H1 (cell line): Measurements from ENCODE around the gene CD247. TPM values are rescaled to one million over a fixed set of nuclear protein-coding genes. Genes with fewer than 3 reads are reported as not detected.

Experiments used
- CTCF ChIA-PET: fragments of 300-600 bp; sonication (Branson Sonifier 250); formaldehyde crosslinking; loops from one replicate; lab custom pipeline; 2021; ENCODE audit not compliant: partially characterized antibody; lab: Charles Lee
- POLR2A ChIA-PET: fragments of 300-600 bp; sonication (Branson Sonifier 250); formaldehyde crosslinking; loops from one replicate; lab custom pipeline; 2021; ENCODE audit warnings: inconsistent platforms; ENCODE audit not compliant: partially characterized antibody; lab: Charles Lee
- DNase-seq, 2 experiments: peaks; one replicate each; pipeline versions ENCODE4 v3.0.0 to v3.0.0-alpha.2; 2010 to 2022; ENCODE audit warnings: low spot score in 2 of 2, low read depth in 1 of 2, mixed read lengths in 1 of 2
- FAIRE-seq: peaks from 2 replicates; lab custom pipeline; 2011; peaks lifted over from hg19 to GRCh38; lab: Jason Lieb, UNC
- H2AFZ ChIP-seq: 2 replicates; pipeline ENCODE4 v1.8.1; 2012; ENCODE audit warnings: low read length, inconsistent platforms
- H2AK5ac ChIP-seq: 2 replicates; pipeline ENCODE4 v1.6.1; 2013; ENCODE audit warnings: low read depth, low read length
- H2BK120ac ChIP-seq: replicated peaks from 2 replicates; pipeline ENCODE3; 2013; ENCODE audit warnings: low read depth, low read length, inconsistent platforms
- H2BK12ac ChIP-seq: 2 replicates; pipeline ENCODE4 v1.6.1; 2013; ENCODE audit warnings: low read depth, low read length
- H2BK15ac ChIP-seq: 2 replicates; pipeline ENCODE4 v1.6.1; 2013; ENCODE audit warnings: low read length
- H2BK20ac ChIP-seq: 2 replicates; pipeline ENCODE4 v1.6.1; 2013; ENCODE audit warnings: low read length
- H2BK5ac ChIP-seq: 2 replicates; pipeline ENCODE4 v1.6.1; 2013; ENCODE audit warnings: low read depth, low read length
- H3K14ac ChIP-seq: 2 replicates; pipeline ENCODE4 v1.6.1; 2013; ENCODE audit warnings: inconsistent platforms; ENCODE audit not compliant: insufficient read length
- H3K18ac ChIP-seq: 2 replicates; pipeline ENCODE4 v1.6.1; 2013; ENCODE audit warnings: low read length; ENCODE audit errors: extremely low read depth
- H3K23ac ChIP-seq: 2 replicates; pipeline ENCODE4 v1.6.1; 2013; ENCODE audit warnings: inconsistent platforms; ENCODE audit not compliant: insufficient read length
- H3K23me2 ChIP-seq: 2 replicates; pipeline ENCODE4 v1.6.1; 2013; ENCODE audit warnings: low read depth, low read length
- H3K27ac ChIP-seq: 2 replicates; pipeline ENCODE4 v1.6.1; 2011; ENCODE audit warnings: low read depth, low read length, inconsistent platforms
- H3K27me3 ChIP-seq, 4 experiments: replicated peaks in 1 of 4; 1 replicate in 1 of 4; 2 replicates in 3 of 4; pipeline versions ENCODE4 v1.6.1 to v1.8.1; 2011 to 2013; ENCODE audit warnings: low read length in 3 of 4, mild to moderate bottlenecking in 3 of 4, inconsistent platforms in 2 of 4, mixed read lengths in 2 of 4, moderate library complexity in 1 of 4; ENCODE audit not compliant: control insufficient read depth in 3 of 4, insufficient read depth in 3 of 4; ENCODE audit errors: extremely low read depth in 1 of 4
- H3K36me3 ChIP-seq, 4 experiments: 2 replicates each; pipeline versions ENCODE4 v1.6.1 to v1.8.1; 2011 to 2013; ENCODE audit warnings: mild to moderate bottlenecking in 4 of 4, low read length in 3 of 4, moderate library complexity in 2 of 4, control low read depth in 1 of 4, inconsistent platforms in 1 of 4; ENCODE audit not compliant: insufficient read depth in 4 of 4, control insufficient read depth in 2 of 4
- H3K4ac ChIP-seq: replicated peaks from 2 replicates; pipeline ENCODE3; 2013; ENCODE audit warnings: low read length, low read depth, mixed read lengths, inconsistent platforms; ENCODE audit not compliant: insufficient read length
- H3K4me1 ChIP-seq, 4 experiments: replicated peaks in 1 of 4; 1 replicate in 1 of 4; 2 replicates in 3 of 4; pipeline versions ENCODE4 v1.6.1 to v1.8.1; 2011 to 2013; ENCODE audit warnings: low read length in 3 of 4, inconsistent platforms in 2 of 4, mixed read lengths in 1 of 4; ENCODE audit not compliant: insufficient read depth in 4 of 4, control insufficient read depth in 3 of 4
- H3K4me2 ChIP-seq, 2 experiments: 2 replicates each; pipeline versions ENCODE4 v1.6.1 to v1.8.1; 2011 to 2013; ENCODE audit warnings: low read depth in 2 of 2, low read length in 2 of 2, control low read depth in 1 of 2, inconsistent platforms in 1 of 2, mild to moderate bottlenecking in 1 of 2; ENCODE audit not compliant: insufficient read depth in 1 of 2
- H3K4me3 ChIP-seq, 4 experiments: fragments of 200-600, 300-600 bp in 1 of 4; sonication (generic), shearing (Covaris generic), sonication (Bioruptor Twin) in 1 of 4; 2 replicates each; pipeline versions ENCODE4 v1.5.1 to v1.8.1; 2011 to 2016; ENCODE audit warnings: low read length in 4 of 4, low read depth in 3 of 4, control low read depth in 2 of 4, inconsistent platforms in 2 of 4, mild to moderate bottlenecking in 2 of 4, mixed read lengths in 1 of 4, moderate library complexity in 1 of 4; ENCODE audit not compliant: insufficient read depth in 2 of 4; ENCODE audit errors: extremely low read depth in 1 of 4
- H3K56ac ChIP-seq: replicated peaks from 2 replicates; pipeline ENCODE3; 2013; ENCODE audit warnings: low read depth, mild to moderate bottlenecking, mixed read lengths, low read length, inconsistent platforms; ENCODE audit not compliant: insufficient read length
- H3K79me1 ChIP-seq: 2 replicates; pipeline ENCODE4 v1.6.1; 2013; ENCODE audit warnings: low read depth, low read length, control low read depth
- H3K79me2 ChIP-seq, 2 experiments: 2 replicates each; pipeline versions ENCODE4 v1.6.1 to v1.8.1; 2012 to 2013; ENCODE audit warnings: low read length in 2 of 2, mild to moderate bottlenecking in 2 of 2, inconsistent platforms in 1 of 2; ENCODE audit not compliant: insufficient read depth in 2 of 2, control insufficient read depth in 1 of 2
- H3K9ac ChIP-seq, 4 experiments: replicated peaks in 1 of 4; 1 replicate in 1 of 4; 2 replicates in 3 of 4; pipeline versions ENCODE4 v1.6.1 to v1.8.1; 2011 to 2013; ENCODE audit warnings: low read depth in 3 of 4, low read length in 3 of 4, control low read depth in 2 of 4, mild to moderate bottlenecking in 2 of 4, moderate library complexity in 2 of 4, inconsistent platforms in 1 of 4; ENCODE audit errors: extremely low read depth in 1 of 4
- H3K9me3 ChIP-seq, 2 experiments: 2 replicates each; pipeline versions ENCODE4 v1.6.1 to v1.8.1; 2012 to 2013; ENCODE audit warnings: mild to moderate bottlenecking in 2 of 2, moderate library complexity in 2 of 2, control low read depth in 1 of 2, inconsistent platforms in 1 of 2, low read depth in 1 of 2, low read length in 1 of 2, mixed read lengths in 1 of 2; ENCODE audit not compliant: insufficient read depth in 2 of 2
- H4K20me1 ChIP-seq, 2 experiments: replicated peaks in 1 of 2; 2 replicates each; pipeline versions ENCODE3 to v1.8.1; 2011 to 2013; ENCODE audit warnings: inconsistent platforms in 2 of 2, low read length in 2 of 2, mild to moderate bottlenecking in 1 of 2; ENCODE audit not compliant: insufficient read depth in 2 of 2, control insufficient read depth in 1 of 2
- H4K5ac ChIP-seq: 2 replicates; pipeline ENCODE4 v1.6.1; 2013; ENCODE audit warnings: low read length, low read depth, mixed read lengths, inconsistent platforms; ENCODE audit not compliant: insufficient read length
- H4K8ac ChIP-seq: 2 replicates; pipeline ENCODE4 v1.8.0; 2013; ENCODE audit warnings: mild to moderate bottlenecking, moderate library complexity, low read length, inconsistent platforms; ENCODE audit not compliant: insufficient read depth; ENCODE audit errors: extremely low read depth
- H4K91ac ChIP-seq: replicated peaks from 2 replicates; pipeline ENCODE3; 2013; ENCODE audit warnings: low read length, mixed read lengths, inconsistent platforms; ENCODE audit not compliant: insufficient read length
- ASH2L ChIP-seq: fragments of 200-600, 300-600 bp; sonication (generic); IDR thresholded peaks from one replicate; pipeline ENCODE4 v1.7.1; 2017; ENCODE audit warnings: low read length
- EGR1 ChIP-seq: IDR thresholded peaks from 2 replicates; pipeline ENCODE4 v1.6.1; 2011; ENCODE audit warnings: low read depth, low read length, borderline replicate concordance
- GABPA ChIP-seq: IDR thresholded peaks from 2 replicates; pipeline ENCODE4 v1.6.1; 2011; ENCODE audit warnings: mild to moderate bottlenecking, low read length, moderate library complexity, borderline replicate concordance; ENCODE audit not compliant: insufficient read depth
- GTF2F1 ChIP-seq: IDR thresholded peaks from 2 replicates; pipeline ENCODE4 v1.6.1; 2012; ENCODE audit warnings: low read depth, low read length, improper control_type of control experiment, borderline replicate concordance
- HDAC2 ChIP-seq, 2 experiments: fragments of 300-600 bp in 1 of 2; sonication (generic) in 1 of 2; IDR thresholded peaks; 2 replicates each; pipeline ENCODE4 v1.6.1; 2011 to 2012; ENCODE audit warnings: low read depth in 2 of 2, low read length in 2 of 2, mild to moderate bottlenecking in 2 of 2, moderate library complexity in 2 of 2, borderline replicate concordance in 1 of 2, inconsistent platforms in 1 of 2
- KDM1A ChIP-seq: fragments of 200-600, 300-600 bp; sonication (generic); IDR thresholded peaks from 2 replicates; pipeline ENCODE4 v1.7.1; 2016; ENCODE audit warnings: mild to moderate bottlenecking, low read length, borderline replicate concordance
- RNF2 ChIP-seq: fragments of 200-900, 300-1000 bp; sonication (generic); IDR thresholded peaks from 2 replicates; pipeline ENCODE4 v1.7.1; 2016; ENCODE audit warnings: borderline replicate concordance, low read depth, mild to moderate bottlenecking, antibody characterized with exemption, low read length; ENCODE audit not compliant: poor library complexity, severe bottlenecking; ENCODE audit errors: missing control alignments
- SAP30 ChIP-seq: fragments of 300-600 bp; sonication (generic); IDR thresholded peaks from 2 replicates; pipeline ENCODE4 v1.7.1; 2012; ENCODE audit warnings: low read length, moderate library complexity, mild to moderate bottlenecking, inconsistent platforms; ENCODE audit not compliant: insufficient read depth, insufficient replicate concordance
- TAF1 ChIP-seq: IDR thresholded peaks from 2 replicates; pipeline ENCODE4 v1.6.1; 2011; ENCODE audit warnings: mild to moderate bottlenecking, low read depth, low read length
- TAF7 ChIP-seq: optimal IDR thresholded peaks from 2 replicates; pipeline ENCODE3; 2011; ENCODE audit warnings: low read depth, mild to moderate bottlenecking, inconsistent platforms, low read length, moderate library complexity, borderline replicate concordance
- TCF12 ChIP-seq: IDR thresholded peaks from 2 replicates; pipeline ENCODE4 v1.6.1; 2011; ENCODE audit warnings: low read depth, mild to moderate bottlenecking, low read length
- WGBS, 2 experiments: shearing (Covaris generic) in 1 of 2; methylation state at CpG; one replicate each; pipeline versions ENCODE4 v1.1.6 to v1.1.7; 2013 to 2015; ENCODE audit warnings: low lambda C conversion rate in 2 of 2, mixed read lengths in 2 of 2, inconsistent platforms in 1 of 2, low coverage in 1 of 2, missing lambda C conversion rate in 1 of 2; ENCODE audit not compliant: insufficient replicate concordance in 2 of 2, insufficient coverage in 1 of 2, insufficient read length in 1 of 2; ENCODE audit errors: extremely low coverage in 1 of 2, missing lambda C conversion rate in 1 of 2; 5-methylcytosine and 5-hydroxymethylcytosine counted together
- polyA plus RNA-seq, 7 experiments: library from polyadenylated mRNA; depleted of rRNA in 3 of 7; stranded (reverse) in 5 of 7; unstranded in 2 of 7; fragments of >200 nt in 5 of 7; fragments of 200-250 nt in 2 of 7; gene quantifications; 1 replicate in 5 of 7; 2 replicates in 1 of 7; 4 replicates in 1 of 7; pipeline versions ENCODE4 v1.2.1 to v1.2.3, GENCODE V29; 2011 to 2013; ENCODE audit warnings: missing spikeins in 2 of 7, mixed read lengths in 2 of 7
- total RNA-seq: library from RNA; stranded (reverse); fragmentation: NEBNext Ultra II Directional; extraction: Animal tissue kit (Norgen Biotek cat#: 25700); gene quantifications from 2 replicates; pipeline ENCODE4 v1.2.1, GENCODE V29; 2021
- TF ChIP-seq, protein P1 (sequence below): IDR thresholded peaks from 2 replicates; pipeline ENCODE4 v1.6.1; 2011; ENCODE audit warnings: low read depth, mild to moderate bottlenecking, low read length; ENCODE audit not compliant: insufficient read depth

CD247 gene
- total and polyA plus RNA-seq, 2 of the 8 experiments (the other 6 are each of a cell fraction or from before 2014, with no cell fraction given): 2.0 to 2.2 TPM

DNA sequence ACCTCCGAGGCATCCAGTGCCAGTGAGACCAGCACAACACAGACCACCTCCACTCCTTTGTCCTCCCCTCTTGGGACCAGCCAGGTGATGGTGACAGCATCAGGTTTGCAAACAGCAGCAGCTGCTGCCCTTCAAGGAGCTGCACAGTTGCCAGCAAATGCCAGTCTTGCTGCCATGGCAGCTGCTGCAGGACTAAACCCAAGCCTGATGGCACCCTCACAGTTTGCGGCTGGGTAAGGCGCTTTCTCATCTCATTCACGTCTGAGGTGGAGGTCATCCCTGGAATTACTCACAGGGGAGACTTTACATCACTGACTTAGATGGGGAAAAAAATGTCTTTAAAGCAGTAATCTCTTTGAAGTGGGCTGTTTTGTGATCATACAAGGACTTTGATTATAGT, 106.3 kb downstream of the CD247 start:
- H4K8ac ChIP-seq: no peak overlapping the region
- H3K9ac ChIP-seq: no peak overlapping the region
- no peak for DNase-seq
- H4K91ac ChIP-seq: no peak overlapping the region
- no peaks in the 10 kb centered on the region for H3K79me1 ChIP-seq
- no peak for FAIRE-seq
- H3K14ac ChIP-seq: no peak overlapping the region
- no peak overlapping the region for H3K4me3 ChIP-seq
- CTCF ChIA-PET: interaction anchor here (1.1 to 2.6 kb wide), 5 partner anchors 10 to 345 kb away, joined by 4 to 11 read pairs (median 5); no protein-coding TSS in a partner anchor
- no peak overlapping the region for H3K18ac ChIP-seq
- WGBS, 2 experiments: 90% methylated on average over 4 of the region's 4 CpGs; no CpG with 5 or more reads in 1 of the 2 experiments
- no peak overlapping the region for H2BK120ac ChIP-seq
- no peak overlapping the region for H3K4ac ChIP-seq
- no peak overlapping the region for H3K23ac ChIP-seq
- no peak overlapping the region for H2BK12ac ChIP-seq
- H3K27ac ChIP-seq: no peak overlapping the region
- peaks cover 2% of the 10 kb centered on the region; the same call in 1 of the 2 replicates for H3K23me2 ChIP-seq
- no peak overlapping the region for H2AK5ac ChIP-seq
- H3K9me3 ChIP-seq: no peaks in the 10 kb centered on the region
- H2BK5ac ChIP-seq: no peak overlapping the region
- H3K4me1 ChIP-seq: no peaks in the 10 kb centered on the region; a peak in 2 of 7 replicates
- H2BK15ac ChIP-seq: no peak overlapping the region
- H3K27me3 ChIP-seq: no peaks in the 10 kb centered on the region
- H3K4me2 ChIP-seq: no peak overlapping the region
- peaks cover 3 to 33% (median 16%) of the 10 kb centered on the region in 4 experiments; a peak in 7 of 8 replicates for H3K36me3 ChIP-seq
- no peaks in the 10 kb centered on the region for H3K79me2 ChIP-seq
- no peak overlapping the region for H3K56ac ChIP-seq
- H2BK20ac ChIP-seq: no peak overlapping the region
- no peaks in the 10 kb centered on the region for H4K20me1 ChIP-seq
- no peak overlapping the region for H2AFZ ChIP-seq
- H4K5ac ChIP-seq: no peak overlapping the region
- POLR2A ChIA-PET: no interaction called here
- TF ChIP-seq HDAC2 (IDR thresholded peaks at IDR 0.05; ENCODE audit: borderline replicate concordance in 1 of 2, low read depth in 2 of 2, low read length in 2 of 2): no peak
- no peak for TF ChIP-seq GABPA
- no peak for TF ChIP-seq TAF1
- TF ChIP-seq ASH2L: no peak
- TF ChIP-seq GTF2F1: no peak
- TF ChIP-seq KDM1A: no peak
- TF ChIP-seq SAP30: no peak
- TF ChIP-seq EGR1: no peak
- TF ChIP-seq RNF2: no peak
- TF ChIP-seq TCF12: no peak
- TF ChIP-seq, protein P1, sequence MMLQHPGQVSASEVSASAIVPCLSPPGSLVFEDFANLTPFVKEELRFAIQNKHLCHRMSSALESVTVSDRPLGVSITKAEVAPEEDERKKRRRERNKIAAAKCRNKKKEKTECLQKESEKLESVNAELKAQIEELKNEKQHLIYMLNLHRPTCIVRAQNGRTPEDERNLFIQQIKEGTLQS: no peak
- no peak for TF ChIP-seq TAF7
